Skin epidermis (tissue), 12 donors: ENCODE measurements around the gene STAT5A.
"Not testable (repeated sequence)": the region's sequence is repeated elsewhere in the genome, so short reads cannot be mapped to it uniquely, and the experiment has no call there.

Source experiments
- H3K27ac ChIP-seq, 21 experiments: fragments of 200-600 bp; sonication (generic) in 11 of 21; one replicate each; pipeline ENCODE4 v1.5.0; 2020; ENCODE audit warnings: mild to moderate bottlenecking in 3 of 21, inconsistent platforms in 2 of 21, moderate library complexity in 2 of 21
- H3K4me3 ChIP-seq, 7 experiments: fragments of 200-600 bp; sonication (generic) in 2 of 7; one replicate each; pipeline ENCODE4 v1.5.0; 2020; ENCODE audit warnings: inconsistent platforms in 2 of 7, mild to moderate bottlenecking in 2 of 7, moderate library complexity in 1 of 7

Gene STAT5A

GRCh38 chr17:42347606-42348005 is 59.3 kb downstream of the STAT5A start:
- H3K4me3 ChIP-seq = no peak overlapping the region
- H3K27ac ChIP-seq = peak overlapping the region in 11 of 21 experiments; percentile 2 to 79 (median 39)

DNA sequence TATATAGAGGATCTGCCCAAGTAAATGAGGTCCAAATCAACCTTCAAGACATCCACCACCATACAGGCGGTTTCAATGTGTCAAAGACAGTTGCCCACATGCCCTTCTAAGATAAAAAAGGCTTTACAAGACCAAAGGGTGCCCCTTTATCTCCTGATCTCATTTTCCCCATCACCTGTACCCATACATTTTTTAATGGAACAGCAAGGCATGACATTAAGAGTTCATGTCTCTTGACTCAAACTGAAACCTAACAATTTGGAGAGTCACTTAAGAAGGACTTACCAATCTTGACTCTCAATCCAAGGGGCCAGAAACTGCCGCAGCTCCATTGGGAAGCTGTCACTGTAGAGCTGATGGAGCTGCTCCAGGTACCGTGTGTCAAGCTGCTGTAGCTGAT is 59.8 kb downstream of the STAT5A start:
- H3K27ac ChIP-seq = peak overlapping the region in 8 of 21 experiments; percentile 2 to 79 (median 34)

DNA sequence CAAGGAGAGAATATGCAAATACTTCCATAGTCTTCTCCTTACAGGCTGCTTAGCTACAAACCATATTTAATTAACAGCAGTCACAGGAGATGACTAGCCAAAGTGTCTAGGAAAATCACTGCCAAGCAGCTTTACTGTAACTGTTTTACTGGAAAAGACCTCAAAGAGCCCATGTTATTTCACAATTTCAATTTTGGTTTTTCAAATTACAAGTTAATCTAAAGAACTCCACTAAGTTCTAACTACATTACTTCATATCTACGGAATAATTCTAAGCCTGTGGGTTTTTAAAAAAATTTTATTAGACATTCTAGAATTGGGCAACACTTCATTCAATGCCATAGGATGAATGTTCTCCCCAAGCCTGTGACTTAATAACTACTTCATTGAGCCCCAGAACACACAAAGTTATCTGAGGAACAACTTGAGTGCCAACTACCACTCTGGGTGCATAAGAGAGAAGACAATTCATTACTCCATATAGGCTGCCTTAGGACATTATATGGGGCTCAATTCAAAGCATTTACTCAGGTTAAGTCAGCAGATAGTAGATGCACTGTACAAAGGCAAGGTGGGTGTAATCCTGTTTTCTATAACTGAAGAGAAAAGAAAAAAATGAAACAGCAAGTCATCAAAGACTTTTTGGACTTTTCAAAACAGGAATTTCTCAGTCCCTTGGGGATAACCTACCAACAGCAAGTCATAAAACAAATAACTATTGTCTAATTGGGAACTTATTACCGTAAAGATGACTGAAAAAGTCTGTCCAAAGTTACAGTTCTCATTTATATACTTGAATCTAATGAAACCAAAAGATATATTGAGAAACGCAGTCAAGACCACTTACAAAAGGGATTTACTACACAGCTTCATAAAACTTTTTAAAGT is 66.9 kb downstream of the STAT5A start:
- peak overlapping the region in 11 of 21 experiments; percentile 6 to 70 (median 43) for H3K27ac ChIP-seq

More for the DNA sequence above, 59.8 kb downstream of the STAT5A start:
- no peak overlapping the region for H3K4me3 ChIP-seq

GRCh38 chr17:42358434-42358833 is 70.1 kb downstream of the STAT5A start:
- Histone ChIP-seq H3K27ac (peak overlapping the region in 4 of 21 experiments; percentile 9 to 47 (median 34)), H3K4me3 (no peak overlapping the region)

More for the DNA sequence above, 66.9 kb downstream of the STAT5A start:
- no peak overlapping the region for H3K4me3 ChIP-seq

DNA sequence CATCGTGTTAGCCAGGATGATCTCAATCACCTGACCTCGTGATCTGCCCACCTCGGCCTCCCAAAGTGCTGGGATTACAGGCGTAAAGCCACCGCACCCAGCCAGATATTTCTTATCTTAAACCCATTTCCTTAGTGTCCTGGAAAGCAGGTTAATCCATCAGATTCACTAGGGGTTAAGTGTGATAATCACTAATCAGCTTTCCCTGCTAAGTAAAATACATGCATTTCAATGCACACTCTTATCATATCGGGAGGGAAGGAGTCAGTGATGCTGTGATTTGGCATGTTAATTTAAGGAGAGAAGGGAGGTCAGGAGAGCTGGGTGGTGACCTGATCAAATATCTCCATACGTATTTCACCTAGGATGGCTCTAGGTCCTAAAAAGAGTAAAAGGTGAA is 70.8 kb downstream of the STAT5A start:
- Histone ChIP-seq H3K4me3 (no peak overlapping the region), H3K27ac (no peak overlapping the region)

DNA sequence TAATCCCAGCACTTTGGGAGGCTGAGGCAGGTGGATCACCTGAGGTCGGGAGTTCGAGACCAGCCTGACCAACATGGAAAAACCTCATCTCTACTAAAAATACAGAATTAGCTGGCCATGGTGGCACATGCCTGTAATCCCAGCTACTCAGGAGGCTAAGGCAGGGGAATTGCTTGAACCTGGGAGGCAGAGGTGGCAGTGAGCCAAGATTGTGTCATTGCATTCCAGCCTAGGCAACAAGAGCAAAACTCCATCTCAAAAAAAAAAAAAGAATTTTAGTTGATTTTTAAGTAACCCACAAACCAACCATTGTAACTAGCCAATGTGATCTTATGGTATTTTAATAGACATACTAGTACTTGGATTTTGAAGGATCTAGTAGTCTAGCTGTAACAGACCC is 72.1 kb downstream of the STAT5A start:
- not testable (repeated sequence) for H3K4me3 ChIP-seq
- peak overlapping the region in 3 of 21 experiments; percentile 11 to 59 (median 55) for H3K27ac ChIP-seq
